NB4 (cell line): ENCODE measurements around the gene FREY1.

Source experiments
- CTCF ChIP-seq: IDR thresholded peaks from one replicate; pipeline ENCODE4 v1.5.1; 2012; ENCODE audit warnings: low read depth, low read length
- MAX ChIP-seq: IDR thresholded peaks from 2 replicates; pipeline ENCODE4 v1.6.1; 2011; ENCODE audit warnings: low read depth, low read length
- POLR2A ChIP-seq: IDR thresholded peaks from 2 replicates; pipeline ENCODE4 v1.6.1; 2011; ENCODE audit warnings: mild to moderate bottlenecking; ENCODE audit not compliant: insufficient read length; ENCODE audit errors: extremely low read depth

GRCh38 chr11:45860348-45860747 is 46.7 kb downstream of the FREY1 start:
- TF ChIP-seq CTCF: no peak
- TF ChIP-seq POLR2A: no peak
- no peak for TF ChIP-seq MAX
